ENCODE data around the gene DDAH1.

DDAH1 gene

GRCh38 chr1:85332575-85332974 is 132.4 kb downstream of the DDAH1 start:
- DNase-seq, result no peak

GRCh38 chr1:85330711-85331290 is 134.2 kb downstream of the DDAH1 start:
- DNase-seq, result peak in 5 of 56 donors; percentile 8 to 33 (median 26)

GRCh38 chr1:85330214-85330631 is 134.7 kb downstream of the DDAH1 start:
- DNase-seq, result no peak

- DNase-seq, result no peak
Measured at GRCh38 chr1:85328713-85329397, 136.1 kb downstream of the DDAH1 start.

GRCh38 chr1:85327759-85328158 is 137.2 kb downstream of the DDAH1 start:
- DNase-seq, result no peak

GRCh38 chr1:85326851-85327250 is 138.1 kb downstream of the DDAH1 start:
- no peak for DNase-seq

GRCh38 chr1:85326336-85326735 is 138.6 kb downstream of the DDAH1 start:
- no peak for DNase-seq

- no peak for DNase-seq
Measured at GRCh38 chr1:85325920-85326319, 139.0 kb downstream of the DDAH1 start.

GRCh38 chr1:85323770-85324169 is 141.2 kb downstream of the DDAH1 start:
- no peak for DNase-seq

GRCh38 chr1:85322655-85323054 is 142.3 kb downstream of the DDAH1 start:
- DNase-seq, result no peak

GRCh38 chr1:85321237-85321964 is 143.6 kb downstream of the DDAH1 start:
- no peak for DNase-seq

GRCh38 chr1:85320371-85321131 is 144.4 kb downstream of the DDAH1 start:
- no peak for DNase-seq

- DNase-seq, result no peak
Measured at GRCh38 chr1:85319931-85320330, 145.0 kb downstream of the DDAH1 start.

- DNase-seq, result no peak
Measured at GRCh38 chr1:85319491-85319890, 145.5 kb downstream of the DDAH1 start.

GRCh38 chr1:85318217-85318616 is 146.7 kb downstream of the DDAH1 start:
- no peak for DNase-seq

- DNase-seq, result peak in 1 of 56 donors; percentile 7
Measured at GRCh38 chr1:85317560-85317959, 147.4 kb downstream of the DDAH1 start.

GRCh38 chr1:85316321-85316720 is 148.6 kb downstream of the DDAH1 start:
- DNase-seq, result peak in 1 of 56 donors; percentile 2

GRCh38 chr1:85315789-85316188 is 149.2 kb downstream of the DDAH1 start:
- DNase-seq, result no peak

GRCh38 chr1:85314726-85315125 is 150.2 kb downstream of the DDAH1 start:
- no peak for DNase-seq

GRCh38 chr1:85313888-85314696 is 150.9 kb downstream of the DDAH1 start:
- DNase-seq, result no peak

- DNase-seq, result no peak
Measured at GRCh38 chr1:85311818-85312217, 153.1 kb downstream of the DDAH1 start.
